ENCODE results near the gene PLAAT4. TPM values are rescaled to one million over a fixed set of nuclear protein-coding genes. Genes with fewer than 3 reads are reported as not detected.
"Not testable (repeated sequence)": the region's sequence is repeated elsewhere in the genome, so short reads cannot be mapped to it uniquely, and the experiment has no call there.

The PLAAT4 gene
- total RNA-seq, 1 experiment from 2014 or later: 2.9 TPM

DNA sequence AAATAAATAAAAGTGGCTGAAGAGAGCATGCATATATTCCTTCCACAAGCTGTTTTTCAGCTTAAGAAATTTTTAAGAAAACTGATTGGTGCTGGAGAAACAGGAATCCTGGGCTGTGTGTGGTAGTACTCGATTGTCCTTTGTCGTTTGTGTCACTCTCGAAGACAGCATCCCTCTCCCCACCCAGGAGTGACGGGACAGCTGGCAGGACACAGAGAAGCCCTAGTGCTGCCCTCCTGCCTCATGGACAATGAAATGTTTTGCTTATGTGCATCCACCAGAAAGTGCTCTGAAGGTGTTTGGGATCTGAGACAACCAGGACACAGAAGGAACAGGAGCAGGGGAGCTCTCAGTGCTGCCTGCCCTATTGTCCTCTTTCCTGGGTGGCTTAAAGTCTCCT lies 12.8 kb downstream of the PLAAT4 start:
- no peak overlapping the region for H3K4me3 Mint-ChIP-seq
- peaks cover 5% of the 10 kb centered on the region for H3K27me3 Mint-ChIP-seq (ENCODE audit: low read depth)
- H3K9me3 Mint-ChIP-seq: peaks cover 15% of the 10 kb centered on the region
- DNase-seq (ENCODE audit: low spot score) (no peak), ATAC-seq (no peak)
- 0 out of 2 replicates have a peak overlapping the region, but pooled peaks have one; percentile 18 for H3K27ac Mint-ChIP-seq
- TF ChIP-seq FOXP1 (CRISPR knock-in tag; IDR thresholded peaks at IDR 0.05; ENCODE audit: borderline replicate concordance) (no peak), OVOL2 (CRISPR knock-in tag; IDR thresholded peaks at IDR 0.05; ENCODE audit: borderline replicate concordance) (no peak), CREM (CRISPR knock-in tag; IDR thresholded peaks at IDR 0.05) (no peak), TCF7 (CRISPR knock-in tag; IDR thresholded peaks at IDR 0.05; ENCODE audit: low read depth) (no peak)
- TF ChIP-seq, protein P1, sequence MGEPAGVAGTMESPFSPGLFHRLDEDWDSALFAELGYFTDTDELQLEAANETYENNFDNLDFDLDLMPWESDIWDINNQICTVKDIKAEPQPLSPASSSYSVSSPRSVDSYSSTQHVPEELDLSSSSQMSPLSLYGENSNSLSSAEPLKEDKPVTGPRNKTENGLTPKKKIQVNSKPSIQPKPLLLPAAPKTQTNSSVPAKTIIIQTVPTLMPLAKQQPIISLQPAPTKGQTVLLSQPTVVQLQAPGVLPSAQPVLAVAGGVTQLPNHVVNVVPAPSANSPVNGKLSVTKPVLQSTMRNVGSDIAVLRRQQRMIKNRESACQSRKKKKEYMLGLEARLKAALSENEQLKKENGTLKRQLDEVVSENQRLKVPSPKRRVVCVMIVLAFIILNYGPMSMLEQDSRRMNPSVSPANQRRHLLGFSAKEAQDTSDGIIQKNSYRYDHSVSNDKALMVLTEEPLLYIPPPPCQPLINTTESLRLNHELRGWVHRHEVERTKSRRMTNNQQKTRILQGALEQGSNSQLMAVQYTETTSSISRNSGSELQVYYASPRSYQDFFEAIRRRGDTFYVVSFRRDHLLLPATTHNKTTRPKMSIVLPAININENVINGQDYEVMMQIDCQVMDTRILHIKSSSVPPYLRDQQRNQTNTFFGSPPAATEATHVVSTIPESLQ (CRISPR knock-in tag; IDR thresholded peaks at IDR 0.05): no peak
- TF ChIP-seq, protein P2, sequence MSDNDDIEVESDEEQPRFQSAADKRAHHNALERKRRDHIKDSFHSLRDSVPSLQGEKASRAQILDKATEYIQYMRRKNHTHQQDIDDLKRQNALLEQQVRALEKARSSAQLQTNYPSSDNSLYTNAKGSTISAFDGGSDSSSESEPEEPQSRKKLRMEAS (CRISPR knock-in tag; IDR thresholded peaks at IDR 0.05): no peak
- TF ChIP-seq, protein P3, sequence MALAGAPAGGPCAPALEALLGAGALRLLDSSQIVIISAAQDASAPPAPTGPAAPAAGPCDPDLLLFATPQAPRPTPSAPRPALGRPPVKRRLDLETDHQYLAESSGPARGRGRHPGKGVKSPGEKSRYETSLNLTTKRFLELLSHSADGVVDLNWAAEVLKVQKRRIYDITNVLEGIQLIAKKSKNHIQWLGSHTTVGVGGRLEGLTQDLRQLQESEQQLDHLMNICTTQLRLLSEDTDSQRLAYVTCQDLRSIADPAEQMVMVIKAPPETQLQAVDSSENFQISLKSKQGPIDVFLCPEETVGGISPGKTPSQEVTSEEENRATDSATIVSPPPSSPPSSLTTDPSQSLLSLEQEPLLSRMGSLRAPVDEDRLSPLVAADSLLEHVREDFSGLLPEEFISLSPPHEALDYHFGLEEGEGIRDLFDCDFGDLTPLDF (CRISPR knock-in tag; IDR thresholded peaks at IDR 0.05): no peak
- TF ChIP-seq, protein P4, sequence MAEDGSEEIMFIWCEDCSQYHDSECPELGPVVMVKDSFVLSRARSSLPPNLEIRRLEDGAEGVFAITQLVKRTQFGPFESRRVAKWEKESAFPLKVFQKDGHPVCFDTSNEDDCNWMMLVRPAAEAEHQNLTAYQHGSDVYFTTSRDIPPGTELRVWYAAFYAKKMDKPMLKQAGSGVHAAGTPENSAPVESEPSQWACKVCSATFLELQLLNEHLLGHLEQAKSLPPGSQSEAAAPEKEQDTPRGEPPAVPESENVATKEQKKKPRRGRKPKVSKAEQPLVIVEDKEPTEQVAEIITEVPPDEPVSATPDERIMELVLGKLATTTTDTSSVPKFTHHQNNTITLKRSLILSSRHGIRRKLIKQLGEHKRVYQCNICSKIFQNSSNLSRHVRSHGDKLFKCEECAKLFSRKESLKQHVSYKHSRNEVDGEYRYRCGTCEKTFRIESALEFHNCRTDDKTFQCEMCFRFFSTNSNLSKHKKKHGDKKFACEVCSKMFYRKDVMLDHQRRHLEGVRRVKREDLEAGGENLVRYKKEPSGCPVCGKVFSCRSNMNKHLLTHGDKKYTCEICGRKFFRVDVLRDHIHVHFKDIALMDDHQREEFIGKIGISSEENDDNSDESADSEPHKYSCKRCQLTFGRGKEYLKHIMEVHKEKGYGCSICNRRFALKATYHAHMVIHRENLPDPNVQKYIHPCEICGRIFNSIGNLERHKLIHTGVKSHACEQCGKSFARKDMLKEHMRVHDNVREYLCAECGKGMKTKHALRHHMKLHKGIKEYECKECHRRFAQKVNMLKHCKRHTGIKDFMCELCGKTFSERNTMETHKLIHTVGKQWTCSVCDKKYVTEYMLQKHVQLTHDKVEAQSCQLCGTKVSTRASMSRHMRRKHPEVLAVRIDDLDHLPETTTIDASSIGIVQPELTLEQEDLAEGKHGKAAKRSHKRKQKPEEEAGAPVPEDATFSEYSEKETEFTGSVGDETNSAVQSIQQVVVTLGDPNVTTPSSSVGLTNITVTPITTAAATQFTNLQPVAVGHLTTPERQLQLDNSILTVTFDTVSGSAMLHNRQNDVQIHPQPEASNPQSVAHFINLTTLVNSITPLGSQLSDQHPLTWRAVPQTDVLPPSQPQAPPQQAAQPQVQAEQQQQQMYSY (CRISPR knock-in tag; IDR thresholded peaks at IDR 0.05): no peak
- ChIA-PET CTCF (no interaction called here), POLR2A (no interaction called here)
- H3K36me3 Mint-ChIP-seq: peaks cover 5% of the 10 kb centered on the region
- peaks cover 18% of the 10 kb centered on the region for H3K4me1 Mint-ChIP-seq

DNA sequence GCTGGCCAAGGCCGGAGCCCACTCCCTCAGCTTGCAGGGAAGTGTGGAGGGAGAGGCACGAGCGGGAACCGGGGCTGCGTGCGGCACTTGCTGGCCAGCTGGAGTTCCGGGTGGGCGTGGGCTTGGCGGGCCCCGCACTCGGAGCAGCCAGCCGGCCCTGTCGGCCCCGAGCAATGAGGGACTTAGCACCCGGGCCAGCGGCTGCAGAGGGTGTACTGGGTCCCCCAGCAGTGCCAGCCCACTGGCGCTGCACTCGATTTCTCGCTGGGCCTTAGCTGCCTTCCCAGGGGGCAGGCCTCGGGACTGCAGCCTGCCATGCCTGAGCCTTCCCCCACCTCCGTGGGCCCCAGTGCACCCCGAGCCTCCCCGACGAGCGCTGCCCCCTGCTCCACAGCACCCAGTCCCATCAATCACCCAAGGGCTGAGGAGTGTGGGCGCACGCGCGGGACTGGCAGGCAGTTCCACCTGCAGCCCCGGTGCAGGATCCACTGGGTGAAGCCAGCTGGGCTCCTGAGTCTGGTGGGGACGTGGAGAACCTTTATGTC lies 13.6 kb downstream of the PLAAT4 start:
- POLR2A ChIA-PET; H3K4me3 Mint-ChIP-seq; H3K27ac Mint-ChIP-seq; CTCF ChIA-PET; H3K36me3 Mint-ChIP-seq; H3K27me3 Mint-ChIP-seq (ENCODE audit: low read depth); DNase-seq (ENCODE audit: low spot score); ATAC-seq: not testable (repeated sequence)
- Mint-ChIP-seq H3K4me1 (peaks cover 24% of the 10 kb centered on the region), H3K9me3 (peaks cover 15% of the 10 kb centered on the region)

DNA sequence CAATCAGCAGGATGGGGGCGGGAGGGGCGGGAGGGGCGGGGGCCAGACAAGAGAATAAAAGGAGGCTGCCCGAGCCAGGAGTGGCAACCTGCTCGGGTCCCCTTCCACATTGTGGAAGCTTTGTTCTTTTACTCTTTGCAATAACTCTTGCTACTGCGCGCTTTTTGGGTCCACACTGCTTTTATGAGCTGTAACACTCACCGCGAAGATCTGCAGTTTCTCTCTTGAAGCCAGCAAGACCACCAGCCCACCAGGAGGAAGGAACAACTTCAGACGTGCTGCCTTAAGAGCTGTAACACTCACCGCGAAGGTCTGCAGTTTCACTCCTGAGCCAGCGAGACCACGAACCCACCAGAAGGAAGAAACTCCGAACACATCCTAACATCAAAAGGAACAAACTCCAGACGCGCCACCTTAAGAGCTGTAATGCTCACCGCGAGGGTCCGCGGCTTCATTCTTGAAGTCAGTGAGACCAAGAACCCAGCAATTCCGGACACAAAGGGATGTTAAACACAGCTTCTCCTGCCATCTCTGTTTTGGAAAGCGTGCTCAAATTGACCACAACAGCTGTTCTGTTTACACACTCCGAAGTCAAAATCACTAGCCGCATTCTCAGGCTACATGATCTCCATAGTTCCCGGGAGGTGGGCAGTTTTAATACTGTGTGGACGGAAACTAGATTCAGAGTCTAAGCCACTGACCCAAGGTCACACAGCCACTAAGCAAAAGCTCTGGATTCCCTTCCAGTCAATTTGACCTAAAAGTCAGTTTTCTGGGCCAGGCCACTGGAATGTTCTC lies 14.7 kb downstream of the PLAAT4 start:
- H3K36me3 Mint-ChIP-seq: peaks cover 5% of the 10 kb centered on the region
- no peak overlapping the region for H3K27ac Mint-ChIP-seq
- POLR2A ChIA-PET: interaction anchor here (1.0 kb wide), 1 partner anchor 59 kb away, joined by 3 read pairs; no protein-coding TSS in a partner anchor
- peaks cover 15% of the 10 kb centered on the region for H3K9me3 Mint-ChIP-seq
- peaks cover 5% of the 10 kb centered on the region for H3K27me3 Mint-ChIP-seq (ENCODE audit: low read depth)
- H3K4me1 Mint-ChIP-seq: peaks cover 28% of the 10 kb centered on the region
- no peak overlapping the region for H3K4me3 Mint-ChIP-seq
- CTCF ChIA-PET: interaction anchor here (0.6 to 2.2 kb wide), 4 partner anchors 43 to 187 kb away, joined by 4 to 5 read pairs (median 4); partner anchors contain the start of gene PLAAT5
- no peak for ATAC-seq
- DNase-seq (ENCODE audit: low spot score): no peak
- TF ChIP-seq, protein P5, sequence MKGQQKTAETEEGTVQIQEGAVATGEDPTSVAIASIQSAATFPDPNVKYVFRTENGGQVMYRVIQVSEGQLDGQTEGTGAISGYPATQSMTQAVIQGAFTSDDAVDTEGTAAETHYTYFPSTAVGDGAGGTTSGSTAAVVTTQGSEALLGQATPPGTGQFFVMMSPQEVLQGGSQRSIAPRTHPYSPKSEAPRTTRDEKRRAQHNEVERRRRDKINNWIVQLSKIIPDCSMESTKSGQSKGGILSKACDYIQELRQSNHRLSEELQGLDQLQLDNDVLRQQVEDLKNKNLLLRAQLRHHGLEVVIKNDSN (CRISPR knock-in tag; IDR thresholded peaks at IDR 0.05): no peak
- TF ChIP-seq ETV6 (CRISPR knock-in tag; IDR thresholded peaks at IDR 0.05) (no peak), ATF1 (CRISPR knock-in tag; IDR thresholded peaks at IDR 0.05) (no peak), MYBL2 (CRISPR knock-in tag; IDR thresholded peaks at IDR 0.05) (no peak), NR1H2 (CRISPR knock-in tag; IDR thresholded peaks at IDR 0.05) (no peak), NR3C1 (CRISPR knock-in tag; conservative IDR thresholded peaks at IDR 0.05; ENCODE audit: low read depth) (no peak), RELA (CRISPR knock-in tag; IDR thresholded peaks at IDR 0.05; ENCODE audit: borderline replicate concordance) (no peak)
- TF ChIP-seq, protein P6, sequence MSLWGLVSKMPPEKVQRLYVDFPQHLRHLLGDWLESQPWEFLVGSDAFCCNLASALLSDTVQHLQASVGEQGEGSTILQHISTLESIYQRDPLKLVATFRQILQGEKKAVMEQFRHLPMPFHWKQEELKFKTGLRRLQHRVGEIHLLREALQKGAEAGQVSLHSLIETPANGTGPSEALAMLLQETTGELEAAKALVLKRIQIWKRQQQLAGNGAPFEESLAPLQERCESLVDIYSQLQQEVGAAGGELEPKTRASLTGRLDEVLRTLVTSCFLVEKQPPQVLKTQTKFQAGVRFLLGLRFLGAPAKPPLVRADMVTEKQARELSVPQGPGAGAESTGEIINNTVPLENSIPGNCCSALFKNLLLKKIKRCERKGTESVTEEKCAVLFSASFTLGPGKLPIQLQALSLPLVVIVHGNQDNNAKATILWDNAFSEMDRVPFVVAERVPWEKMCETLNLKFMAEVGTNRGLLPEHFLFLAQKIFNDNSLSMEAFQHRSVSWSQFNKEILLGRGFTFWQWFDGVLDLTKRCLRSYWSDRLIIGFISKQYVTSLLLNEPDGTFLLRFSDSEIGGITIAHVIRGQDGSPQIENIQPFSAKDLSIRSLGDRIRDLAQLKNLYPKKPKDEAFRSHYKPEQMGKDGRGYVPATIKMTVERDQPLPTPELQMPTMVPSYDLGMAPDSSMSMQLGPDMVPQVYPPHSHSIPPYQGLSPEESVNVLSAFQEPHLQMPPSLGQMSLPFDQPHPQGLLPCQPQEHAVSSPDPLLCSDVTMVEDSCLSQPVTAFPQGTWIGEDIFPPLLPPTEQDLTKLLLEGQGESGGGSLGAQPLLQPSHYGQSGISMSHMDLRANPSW (CRISPR knock-in tag; conservative IDR thresholded peaks at IDR 0.05; ENCODE audit: low read depth): no peak
